IMR-90 (cell line): ENCODE data around the gene ACAT2. TPM values are rescaled to one million over a fixed set of nuclear protein-coding genes. Genes with fewer than 3 reads are reported as not detected.

ENCODE experiments used
- ATAC-seq: fragments of 200-7000 bp; cut with Tn5 transposase; 2 replicates; pipeline ENCODE4 v1.9.1; 2020; ENCODE audit warnings: low read depth, mild to moderate bottlenecking, moderate library complexity
- BruUV-seq: library from RNA; stranded (reverse); fragments of 400-500 nt; replicated peaks from 2 replicates; lab custom pipeline; 2021; lab: Mats Ljungman, UMichigan
- CTCF ChIA-PET: fragments of 300-600 bp; formaldehyde crosslinking; extraction: SDS; loops from one replicate; lab custom pipeline; 2021; ENCODE audit warnings: antibody characterized with exemption; lab: Yijun Ruan, JAX
- POLR2A ChIA-PET: fragments of 300-600 bp; sonication (Branson Sonifier 250); formaldehyde crosslinking; loops from one replicate; lab custom pipeline; 2022; ENCODE audit warnings: antibody characterized with exemption; ENCODE audit not compliant: unreplicated experiment; lab: Charles Lee
- DNase-seq: peaks from one replicate; pipeline ENCODE4 v3.0.0; 2013
- H2AFZ ChIP-seq: replicated peaks from 2 replicates; pipeline ENCODE3; 2013; ENCODE audit warnings: low read length, mild to moderate bottlenecking; ENCODE audit not compliant: poor library complexity
- H2AK5ac ChIP-seq: 2 replicates; pipeline ENCODE4 v1.6.1; 2013; ENCODE audit warnings: low read depth, low read length, inconsistent platforms
- H2AK9ac ChIP-seq: replicated peaks from 2 replicates; pipeline ENCODE3; 2013; ENCODE audit warnings: mild to moderate bottlenecking, low read depth, low read length, moderate library complexity; ENCODE audit not compliant: poor library complexity
- H2BK120ac ChIP-seq: 2 replicates; pipeline ENCODE4 v1.6.1; 2013; ENCODE audit warnings: low read depth, low read length, inconsistent platforms
- H2BK15ac ChIP-seq: 3 replicates; pipeline ENCODE4 v1.6.1; 2013; ENCODE audit warnings: low read depth, low read length, inconsistent platforms
- H2BK20ac ChIP-seq: 2 replicates; pipeline ENCODE4 v1.6.1; 2013; ENCODE audit warnings: low read depth, mild to moderate bottlenecking, inconsistent platforms, low read length, moderate library complexity
- H2BK5ac ChIP-seq: 2 replicates; pipeline ENCODE4 v1.6.1; 2013; ENCODE audit warnings: mild to moderate bottlenecking, low read depth, low read length, inconsistent platforms; ENCODE audit not compliant: poor library complexity, severe bottlenecking
- H3K14ac ChIP-seq: replicated peaks from 2 replicates; pipeline ENCODE4 v1.6.1; 2013; ENCODE audit warnings: low read depth, low read length, inconsistent platforms
- H3K18ac ChIP-seq: 2 replicates; pipeline ENCODE4 v1.6.1; 2013; ENCODE audit warnings: low read depth, low read length, control low read depth
- H3K23ac ChIP-seq: 2 replicates; pipeline ENCODE4 v1.6.1; 2013; ENCODE audit warnings: low read depth, low read length, inconsistent platforms
- H3K27ac ChIP-seq: 2 replicates; pipeline ENCODE4 v1.5.1; 2013; ENCODE audit warnings: mild to moderate bottlenecking, control low read depth, low read length; ENCODE audit not compliant: insufficient read depth
- H3K27me3 ChIP-seq: 2 replicates; pipeline ENCODE4 v1.6.1; 2013; ENCODE audit warnings: low read length; ENCODE audit not compliant: control insufficient read depth, insufficient read depth
- H3K36me3 ChIP-seq: 2 replicates; pipeline ENCODE4 v1.6.1; 2013; ENCODE audit warnings: low read length, mixed read lengths; ENCODE audit not compliant: control insufficient read depth, insufficient read depth
- H3K4ac ChIP-seq: 2 replicates; pipeline ENCODE4 v1.6.1; 2013; ENCODE audit warnings: low read depth, low read length, inconsistent platforms
- H3K4me1 ChIP-seq: 2 replicates; pipeline ENCODE4 v1.6.1; 2013; ENCODE audit warnings: low read length, mixed read lengths; ENCODE audit not compliant: control insufficient read depth, insufficient read depth
- H3K4me2 ChIP-seq: 2 replicates; pipeline ENCODE4 v1.6.1; 2013; ENCODE audit warnings: low read depth, mild to moderate bottlenecking, control low read depth, low read length, moderate library complexity
- H3K4me3 ChIP-seq: 2 replicates; pipeline ENCODE4 v1.5.1; 2013; ENCODE audit warnings: low read depth, mild to moderate bottlenecking, control low read depth, low read length, moderate library complexity; ENCODE audit not compliant: insufficient read depth
- H3K56ac ChIP-seq: 2 replicates; pipeline ENCODE4 v1.6.1; 2013; ENCODE audit warnings: low read length, inconsistent platforms; ENCODE audit not compliant: insufficient read depth; ENCODE audit errors: extremely low read depth
- H3K79me1 ChIP-seq, 2 experiments: 2 replicates each; pipeline ENCODE4 v1.6.1; 2013; ENCODE audit warnings: low read length in 2 of 2, inconsistent platforms in 1 of 2, low read depth in 1 of 2
- H3K9ac ChIP-seq: 2 replicates; pipeline ENCODE4 v1.6.1; 2013; ENCODE audit warnings: low read depth, low read length, control low read depth
- H3K9me1 ChIP-seq: 2 replicates; pipeline ENCODE4 v1.6.1; 2013; ENCODE audit warnings: low read length, inconsistent platforms; ENCODE audit not compliant: insufficient read depth
- H3K9me3 ChIP-seq: 2 replicates; pipeline ENCODE4 v1.6.1; 2013; ENCODE audit warnings: low read length; ENCODE audit not compliant: control insufficient read depth, insufficient read depth
- H4K20me1 ChIP-seq: 2 replicates; pipeline ENCODE4 v1.6.1; 2013; ENCODE audit warnings: low read length, inconsistent platforms; ENCODE audit not compliant: insufficient read depth
- H4K5ac ChIP-seq: 2 replicates; pipeline ENCODE4 v1.6.1; 2013; ENCODE audit warnings: mild to moderate bottlenecking, low read depth, low read length, control low read depth
- H4K8ac ChIP-seq, 2 experiments: 2 replicates each; pipeline ENCODE4 v1.6.1; 2013; ENCODE audit warnings: low read depth in 2 of 2, low read length in 2 of 2, control low read depth in 1 of 2, inconsistent platforms in 1 of 2
- H4K91ac ChIP-seq: 2 replicates; pipeline ENCODE4 v1.6.1; 2013; ENCODE audit warnings: low read depth, low read length, inconsistent platforms; ENCODE audit not compliant: insufficient read depth
- USF2 ChIP-seq: fragments of 150-350 bp; IDR thresholded peaks from 2 replicates; pipeline ENCODE4 v1.6.1; 2017; ENCODE audit warnings: mild to moderate bottlenecking, antibody characterized with exemption, low read length, low read depth
- WGBS, 2 experiments: methylation state at CpG; one replicate each; pipeline versions ENCODE4 v1.1.5 to v1.1.7; 2013; ENCODE audit warnings: missing lambda C conversion rate in 2 of 2; ENCODE audit not compliant: insufficient read length in 1 of 2; ENCODE audit errors: extremely low coverage in 2 of 2; 5-methylcytosine and 5-hydroxymethylcytosine counted together
- dilution Hi-C: fragments of 300-500 bp; cut with HindIII; formaldehyde crosslinking; loops from one replicate; pipeline ENCODE4 v1.14.3; 2018; ENCODE audit warnings: low sequenced_read_pairs; ENCODE audit not compliant: unreplicated experiment
- in situ Hi-C: fragments of 300-500 bp; cut with MboI; formaldehyde crosslinking; loops from 3 replicates; pipeline ENCODE4 v1.14.3; 2019; ENCODE audit warnings: low sequenced_read_pairs, inconsistent platforms, mixed read lengths
- intact Hi-C: fragments of 100-400 bp; cut with micrococcal nuclease; formaldehyde crosslinking; loops from 2 replicates; pipeline ENCODE4 v1.10.0; 2022
- polyA plus RNA-seq, 3 experiments: library from polyadenylated mRNA; depleted of rRNA; stranded (reverse); fragments of >200 nt; gene quantifications; 2 replicates each; pipeline ENCODE4 v1.2.3, GENCODE V29; 2012; ENCODE audit warnings: low replicate concordance in 1 of 3
- total RNA-seq: library from RNA; depleted of rRNA; stranded (reverse); fragments of >200 nt; gene quantifications from 2 replicates; pipeline ENCODE4 v1.2.3, GENCODE V29; 2012

Gene ACAT2
- total and polyA plus RNA-seq, 2 of the 4 experiments (the other 2 are of a cell fraction): 30.5 to 45.2 TPM

- H3K4me1 ChIP-seq: no peaks in the 10 kb centered on the region
- H3K23ac ChIP-seq: no peak overlapping the region
- DNase-seq (no peak), ATAC-seq (no peak)
- no peak for TF ChIP-seq USF2
- no peak overlapping the region for H3K18ac ChIP-seq
- H4K8ac ChIP-seq: no peak overlapping the region
- no TSS peak for BruUV-seq
- ChIA-PET POLR2A (no interaction called here), CTCF (interaction anchor here (0.6 kb wide), 1 partner anchor 32 kb away, joined by 3 read pairs; no protein-coding TSS in a partner anchor)
- no peak overlapping the region for H2BK5ac ChIP-seq
- no peak overlapping the region for H2BK15ac ChIP-seq
- dilution Hi-C loops: no loop called here
- intact Hi-C loops: no loop called here
- no peak overlapping the region for H2AK5ac ChIP-seq
- H3K4me2 ChIP-seq: no peak overlapping the region
- in situ Hi-C loops: loop anchor here (25.0 kb wide), 1 partner anchor 621 kb away; no protein-coding TSS in a partner anchor
- H4K91ac ChIP-seq: no peak overlapping the region
- H3K79me1 ChIP-seq: no peaks in the 10 kb centered on the region
- no peaks in the 10 kb centered on the region for H3K27me3 ChIP-seq
- no peak overlapping the region for H3K9ac ChIP-seq
- H3K27ac ChIP-seq: no peak overlapping the region
- no peaks in the 10 kb centered on the region for H3K9me3 ChIP-seq
- no peak overlapping the region for H2BK120ac ChIP-seq
- H2BK20ac ChIP-seq: no peak overlapping the region
- no peak overlapping the region for H2AFZ ChIP-seq
- H3K36me3 ChIP-seq: no peaks in the 10 kb centered on the region
- no peak overlapping the region for H4K5ac ChIP-seq
- no peaks in the 10 kb centered on the region for H4K20me1 ChIP-seq
- WGBS, 2 experiments: no CpG with 5 or more reads among the region's 6 CpGs
- H3K4ac ChIP-seq: no peak overlapping the region
- H2AK9ac ChIP-seq: no peak overlapping the region
- no peak overlapping the region for H3K4me3 ChIP-seq
- no peak overlapping the region for H3K56ac ChIP-seq
- no peak overlapping the region for H3K14ac ChIP-seq
- no peaks in the 10 kb centered on the region for H3K9me1 ChIP-seq
Observed at GRCh38 chr6:159808647-159809046, 46.8 kb downstream of the ACAT2 start.
